ENCODE results near the gene SCAF8. TPM values are rescaled to one million over a fixed set of nuclear protein-coding genes. Genes with fewer than 3 reads are reported as not detected.
A peak's percentile ranks its signal among the peaks of the same experiment; 100 is the strongest.
"Not testable (repeated sequence)": the region's sequence is repeated elsewhere in the genome, so short reads cannot be mapped to it uniquely, and the experiment has no call there.

SCAF8 gene
- polyA plus RNA-seq, 4 donors: 51.5 to 67.4 (median 65.9) TPM

GRCh38 chr6:154733626-154734382 is 588 bp downstream of the SCAF8 start:
- DNase-seq (ENCODE audit: low read depth in 4 of 4, low spot score in 3 of 4): peak; percentile 86 to 95 (median 92)

- no peak for DNase-seq (ENCODE audit: low read depth in 4 of 4, low spot score in 3 of 4)
Measured at GRCh38 chr6:154736618-154737259, 3.5 kb downstream of the SCAF8 start.

- no peak for DNase-seq (ENCODE audit: low read depth in 4 of 4, low spot score in 3 of 4)
Measured at GRCh38 chr6:154737424-154737823, 4.2 kb downstream of the SCAF8 start.

GRCh38 chr6:154738551-154738961 is 5.3 kb downstream of the SCAF8 start:
- no peak for DNase-seq (ENCODE audit: low read depth in 4 of 4, low spot score in 3 of 4)

GRCh38 chr6:154740658-154741057 is 7.4 kb downstream of the SCAF8 start:
- DNase-seq (ENCODE audit: low read depth in 4 of 4, low spot score in 3 of 4): no peak

GRCh38 chr6:154742891-154743290 is 9.7 kb downstream of the SCAF8 start:
- no peak for DNase-seq (ENCODE audit: low read depth in 4 of 4, low spot score in 3 of 4)

GRCh38 chr6:154744029-154744745 is 11.0 kb downstream of the SCAF8 start:
- not testable (repeated sequence) for DNase-seq (ENCODE audit: low read depth in 4 of 4, low spot score in 3 of 4)

GRCh38 chr6:154745243-154745642 is 12.0 kb downstream of the SCAF8 start:
- DNase-seq (ENCODE audit: low read depth in 4 of 4, low spot score in 3 of 4): no peak

GRCh38 chr6:154749341-154749740 is 16.1 kb downstream of the SCAF8 start:
- no peak for DNase-seq (ENCODE audit: low read depth in 4 of 4, low spot score in 3 of 4)

- no peak for DNase-seq (ENCODE audit: low read depth in 4 of 4, low spot score in 3 of 4)
Measured at GRCh38 chr6:154751011-154751800, 18.0 kb downstream of the SCAF8 start.

- DNase-seq (ENCODE audit: low read depth in 4 of 4, low spot score in 3 of 4): no peak
Measured at GRCh38 chr6:154752022-154752421, 18.8 kb downstream of the SCAF8 start.

GRCh38 chr6:154754152-154754551 is 20.9 kb downstream of the SCAF8 start:
- no peak for DNase-seq (ENCODE audit: low read depth in 4 of 4, low spot score in 3 of 4)

- DNase-seq (ENCODE audit: low read depth in 4 of 4, low spot score in 3 of 4): no peak
Measured at GRCh38 chr6:154757352-154758050, 24.3 kb downstream of the SCAF8 start.

GRCh38 chr6:154758125-154758524 is 24.9 kb downstream of the SCAF8 start:
- DNase-seq (ENCODE audit: low read depth in 4 of 4, low spot score in 3 of 4): no peak

GRCh38 chr6:154763650-154764049 is 30.4 kb downstream of the SCAF8 start:
- DNase-seq (ENCODE audit: low read depth in 4 of 4, low spot score in 3 of 4): no peak

- DNase-seq (ENCODE audit: low read depth in 4 of 4, low spot score in 3 of 4): no peak
Measured at GRCh38 chr6:154765273-154765672, 32.1 kb downstream of the SCAF8 start.

GRCh38 chr6:154766288-154766687 is 33.1 kb downstream of the SCAF8 start:
- DNase-seq (ENCODE audit: low read depth in 4 of 4, low spot score in 3 of 4): no peak

GRCh38 chr6:154767003-154767723 is 33.9 kb downstream of the SCAF8 start:
- DNase-seq (ENCODE audit: low read depth in 4 of 4, low spot score in 3 of 4): no peak

GRCh38 chr6:154768280-154768679 is 35.1 kb downstream of the SCAF8 start:
- no peak for DNase-seq (ENCODE audit: low read depth in 4 of 4, low spot score in 3 of 4)

All from right renal pelvis (tissue), 4 donors.